Upper lobe of left lung (tissue), 6 donors: ENCODE results near the gene P2RX3. TPM values are rescaled to one million over a fixed set of nuclear protein-coding genes. Genes with fewer than 3 reads are reported as not detected.

Experiments used
- ATAC-seq, 2 donors: fragments of 200-7000 bp; cut with Tn5 transposase; one replicate each; pipeline ENCODE4 v1.9.1; 2022; ENCODE audit warnings: mild to moderate bottlenecking in 2 of 2, moderate library complexity in 2 of 2; ENCODE audit not compliant: low FRiP score in 2 of 2
- DNase-seq, 2 donors: peaks; one replicate each; pipeline ENCODE4 v3.0.0-alpha.2; 2019 to 2020
- H3K27ac ChIP-seq, 4 donors: fragments of 200-600 bp; sonication (generic); one replicate each; pipeline ENCODE4 v1.5.1; 2016 to 2019
- H3K27me3 ChIP-seq, 4 donors: fragments of 200-600 bp; sonication (generic); one replicate each; pipeline ENCODE4 v1.5.1; 2017 to 2019
- H3K36me3 ChIP-seq, 4 donors: fragments of 200-600 bp; sonication (generic); one replicate each; pipeline ENCODE4 v1.5.1; 2016 to 2019
- H3K4me1 ChIP-seq, 4 donors: fragments of 200-600 bp; sonication (generic); one replicate each; pipeline ENCODE4 v1.5.1; 2018 to 2019
- H3K4me3 ChIP-seq, 4 donors: fragments of 200-600 bp; sonication (generic); one replicate each; pipeline ENCODE4 v1.5.1; 2017 to 2019; ENCODE audit warnings: mild to moderate bottlenecking in 2 of 4, moderate library complexity in 1 of 4
- H3K9me3 ChIP-seq, 4 donors: fragments of 200-600 bp; sonication (generic); one replicate each; pipeline ENCODE4 v1.5.1; 2018 to 2019
- CTCF ChIP-seq, 6 experiments: fragments of 450-650 bp in 4 of 6; fragments of 200-600 bp in 2 of 6; sonication (generic) in 2 of 6; IDR thresholded peaks; one replicate each; pipeline ENCODE4 v1.5.1; 2016 to 2019; ENCODE audit warnings: antibody characterized with exemption in 6 of 6
- EP300 ChIP-seq, 4 donors: sonication (generic); formaldehyde crosslinking; IDR thresholded peaks; one replicate each; pipeline ENCODE4 v1.5.1; 2017; ENCODE audit warnings: antibody characterized with exemption in 4 of 4, control low read depth in 2 of 4
- POLR2A ChIP-seq, 4 donors: fragments of 450-650 bp; IDR thresholded peaks; one replicate each; pipeline ENCODE4 v1.5.1; 2016 to 2017; ENCODE audit warnings: antibody characterized with exemption in 4 of 4, mild to moderate bottlenecking in 2 of 4
- POLR2AphosphoS5 ChIP-seq, 2 donors: sonication (generic); formaldehyde crosslinking; IDR thresholded peaks; one replicate each; pipeline ENCODE4 v1.5.1; 2017; ENCODE audit warnings: antibody characterized with exemption in 2 of 2
- WGBS, 2 donors: methylation state at CpG; one replicate each; pipeline ENCODE4 v1.1.5; 2017 to 2018; 5-methylcytosine and 5-hydroxymethylcytosine counted together
- total RNA-seq, 6 donors: library from RNA; depleted of rRNA in 4 of 6; stranded (reverse); fragments of >200 nt in 4 of 6; gene quantifications; one replicate each; pipeline versions ENCODE4 v1.1.0 to v1.2.1, GENCODE V29; 2016 to 2021
- donor health status: DM: no; HTN: no; CAD: no; lungs with moderate emphysema.
- donor health status: DM: no; HTN: yes; CAD: no; lungs with severe emphysema.

The P2RX3 gene
- total RNA-seq, 6 donors from 2014 or later: not detected

- Histone ChIP-seq H3K4me3 (no peak overlapping the region), H3K27ac (no peak overlapping the region), H3K36me3 (no peaks in the 10 kb centered on the region), H3K9me3 (no peaks in the 10 kb centered on the region), H3K27me3 (no peaks in the 10 kb centered on the region), H3K4me1 (peaks cover 0 to 3% (median 1%) of the 10 kb centered on the region in 4 donors)
- 90 to 94% methylated on average over 5 to 10 of the region's 10 CpGs for WGBS, 2 donors
- DNase-seq (no peak), ATAC-seq (no peak)
- TF ChIP-seq CTCF (IDR thresholded peaks at IDR 0.05): no peak
- TF ChIP-seq POLR2A (IDR thresholded peaks at IDR 0.05): no peak
- TF ChIP-seq EP300 (IDR thresholded peaks at IDR 0.05): no peak
- TF ChIP-seq POLR2AphosphoS5 (IDR thresholded peaks at IDR 0.05): no peak
Observed at GRCh38 chr11:57344826-57345225, 6.7 kb downstream of the P2RX3 start.

- Histone ChIP-seq H3K27ac (no peak overlapping the region), H3K36me3 (no peaks in the 10 kb centered on the region), H3K4me3 (no peak overlapping the region), H3K4me1 (peaks cover 0 to 6% (median 3%) of the 10 kb centered on the region in 4 donors), H3K9me3 (no peaks in the 10 kb centered on the region), H3K27me3 (no peaks in the 10 kb centered on the region)
- 21 to 23% methylated on average over 9 to 11 of the region's 11 CpGs for WGBS, 2 donors
- DNase-seq: peak in 1 of 2 donors; percentile 75
- ATAC-seq: peak; percentile 82 to 88
- TF ChIP-seq POLR2AphosphoS5 (IDR thresholded peaks at IDR 0.05): no peak
- peak; percentile 61 to 86 (median 72) for TF ChIP-seq CTCF (IDR thresholded peaks at IDR 0.05)
Observed at GRCh38 chr11:57345555-57346211, 7.5 kb downstream of the P2RX3 start.

GRCh38 chr11:57347336-57347735, 9.2 kb downstream of the P2RX3 start:
- no peaks in the 10 kb centered on the region for H3K27me3 ChIP-seq
- ATAC-seq (no peak), DNase-seq (peak in 1 of 2 donors; percentile 43)
- no peaks in the 10 kb centered on the region for H3K9me3 ChIP-seq
- H3K36me3 ChIP-seq: no peaks in the 10 kb centered on the region
- H3K4me1 ChIP-seq: peaks cover 0 to 6% (median 3%) of the 10 kb centered on the region in 4 donors
- H3K27ac ChIP-seq: no peak overlapping the region
- H3K4me3 ChIP-seq: no peak overlapping the region
- WGBS, 2 donors: 85 to 87% methylated on average over 9 of the region's 9 CpGs
- TF ChIP-seq POLR2AphosphoS5 (IDR thresholded peaks at IDR 0.05): no peak
- no peak for TF ChIP-seq EP300 (IDR thresholded peaks at IDR 0.05)
- TF ChIP-seq POLR2A (IDR thresholded peaks at IDR 0.05): no peak
- TF ChIP-seq CTCF (IDR thresholded peaks at IDR 0.05): no peak

- peak in 1 of 2 donors; percentile 46 for DNase-seq
- H3K4me1 ChIP-seq: peaks cover 0 to 6% (median 3%) of the 10 kb centered on the region in 4 donors
- no peak overlapping the region for H3K27ac ChIP-seq
- H3K27me3 ChIP-seq: no peaks in the 10 kb centered on the region
- no peak for TF ChIP-seq POLR2A (IDR thresholded peaks at IDR 0.05)
- no peak for TF ChIP-seq POLR2AphosphoS5 (IDR thresholded peaks at IDR 0.05)
- TF ChIP-seq CTCF (IDR thresholded peaks at IDR 0.05): no peak
- no peak for TF ChIP-seq EP300 (IDR thresholded peaks at IDR 0.05)
- 86 to 92% methylated on average over 2 to 7 of the region's 7 CpGs for WGBS, 2 donors
- ATAC-seq: no peak
- no peaks in the 10 kb centered on the region for H3K36me3 ChIP-seq
- H3K4me3 ChIP-seq: no peak overlapping the region
- H3K9me3 ChIP-seq: no peaks in the 10 kb centered on the region
Observed at GRCh38 chr11:57348052-57348451, 9.9 kb downstream of the P2RX3 start.
